Measurements from ENCODE around the gene TTLL11.

DNA sequence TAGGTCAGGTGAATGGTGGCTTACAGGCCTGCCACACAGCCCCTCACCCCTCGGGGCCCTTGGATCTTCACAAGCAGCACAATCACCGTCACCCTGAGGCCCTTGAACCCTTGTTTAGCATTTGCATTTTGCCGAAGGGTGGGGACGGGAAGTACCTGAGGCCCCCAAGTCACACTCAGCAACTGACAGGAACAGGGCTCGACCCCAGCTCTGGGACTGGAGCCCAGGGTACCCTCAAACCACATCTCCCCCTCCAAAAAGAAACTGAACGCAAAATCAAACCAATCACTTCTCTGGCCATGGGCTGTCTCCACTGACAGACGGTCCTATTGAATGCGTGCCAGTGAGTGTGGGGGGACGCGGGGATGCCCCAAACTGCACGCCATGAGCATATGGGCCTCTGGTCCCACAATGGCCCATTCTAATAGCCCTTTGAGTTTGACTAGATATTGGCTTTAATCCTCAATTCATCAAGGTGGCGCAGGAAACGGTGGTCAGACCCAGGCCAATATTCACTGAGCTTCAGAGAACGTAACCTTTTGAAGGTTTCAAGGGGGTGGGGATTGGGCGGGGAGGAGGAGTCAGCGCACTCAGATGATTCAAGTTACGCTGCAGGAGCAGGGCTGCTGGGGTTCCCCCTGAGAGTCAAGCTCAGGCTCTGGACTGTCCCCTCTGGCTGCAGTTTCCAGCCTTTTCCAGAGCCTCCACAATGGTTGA lies 265.7 kb downstream of the TTLL11 start:
- TF ChIP-seq POLR2A (IDR thresholded peaks at IDR 0.05; ENCODE audit: low read depth, low read length) (no peak), POLR2AphosphoS5 (IDR thresholded peaks at IDR 0.05; ENCODE audit: low read depth, low read length) (no peak), TAF1 (IDR thresholded peaks at IDR 0.05; ENCODE audit: low read depth, low read length) (no peak), PAX5 (IDR thresholded peaks at IDR 0.05; ENCODE audit: insufficient read depth, low read length, severe bottlenecking) (no peak), SPI1 (IDR thresholded peaks at IDR 0.05; ENCODE audit: low read depth, low read length) (no peak)

All from GM12891 (cell line).